Progenitor cell of endocrine pancreas (in vitro differentiated cells): Measurements from ENCODE around the gene DPP6. TPM values are rescaled to one million over a fixed set of nuclear protein-coding genes. Genes with fewer than 3 reads are reported as not detected.

Experiments
- DNase-seq: peaks from one replicate; pipeline ENCODE4 v3.0.0; 2021; ENCODE audit warnings: low spot score; ENCODE audit not compliant: unreplicated experiment
- H3K27ac Mint-ChIP-seq: 2 replicates; pipeline ENCODE4 v1.8.0; 2021; ENCODE audit warnings: mild to moderate bottlenecking, moderate library complexity, mixed read lengths
- H3K27me3 Mint-ChIP-seq: 2 replicates; pipeline ENCODE4 v1.8.0; 2021; ENCODE audit warnings: mixed read lengths
- H3K36me3 Mint-ChIP-seq: 2 replicates; pipeline ENCODE4 v1.8.0; 2022; ENCODE audit warnings: mixed read lengths; ENCODE audit not compliant: insufficient read depth
- H3K4me1 Mint-ChIP-seq: 2 replicates; pipeline ENCODE4 v1.8.0; 2021; ENCODE audit warnings: low read depth, mixed read lengths
- H3K4me3 Mint-ChIP-seq: 2 replicates; pipeline ENCODE4 v1.8.0; 2021; ENCODE audit warnings: low read depth, mild to moderate bottlenecking, moderate library complexity, mixed read lengths
- H3K9me3 Mint-ChIP-seq: 2 replicates; pipeline ENCODE4 v1.8.0; 2021; ENCODE audit warnings: low read depth, mixed read lengths
- total RNA-seq: library from RNA; stranded (reverse); gene quantifications from 2 replicates; pipeline ENCODE4 v1.2.1, GENCODE V29; 2021
- TF ChIP-seq, protein P1 (sequence below): fragments of 200-600 bp; sonication (generic); IDR thresholded peaks from one replicate; pipeline ENCODE4 v1.5.0; 2021; ENCODE audit warnings: antibody characterized with exemption, mild to moderate bottlenecking; ENCODE audit not compliant: unreplicated experiment

The DPP6 gene
- total RNA-seq, 1 donor from 2014 or later, result 13.4 TPM

DNA sequence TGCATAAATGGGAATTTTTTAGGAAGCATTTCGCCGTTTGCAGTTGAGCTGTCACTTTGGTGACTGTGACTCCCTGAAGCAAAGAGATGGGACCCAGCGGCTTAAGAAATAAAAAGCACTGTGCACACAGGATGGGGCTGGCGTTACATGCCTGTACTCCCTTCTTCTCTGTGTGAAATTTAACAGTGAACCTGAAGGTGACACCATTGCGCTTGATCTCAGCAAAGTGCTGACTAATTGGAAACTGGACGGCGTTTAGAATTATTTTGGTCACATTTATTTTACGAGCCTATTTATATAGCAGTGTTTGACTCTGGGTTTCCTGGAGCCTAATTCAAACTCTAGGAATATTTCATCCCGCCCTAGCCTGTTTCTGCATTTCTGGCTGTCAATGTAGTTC, 804.5 kb downstream of the DPP6 start:
- peaks cover 5% of the 10 kb centered on the region for H3K9me3 Mint-ChIP-seq
- H3K27ac Mint-ChIP-seq, result no peak overlapping the region
- H3K27me3 Mint-ChIP-seq, result no peaks in the 10 kb centered on the region
- peaks cover 3% of the 10 kb centered on the region for H3K36me3 Mint-ChIP-seq
- peaks cover 4% of the 10 kb centered on the region for H3K4me1 Mint-ChIP-seq
- TF ChIP-seq, protein P1, sequence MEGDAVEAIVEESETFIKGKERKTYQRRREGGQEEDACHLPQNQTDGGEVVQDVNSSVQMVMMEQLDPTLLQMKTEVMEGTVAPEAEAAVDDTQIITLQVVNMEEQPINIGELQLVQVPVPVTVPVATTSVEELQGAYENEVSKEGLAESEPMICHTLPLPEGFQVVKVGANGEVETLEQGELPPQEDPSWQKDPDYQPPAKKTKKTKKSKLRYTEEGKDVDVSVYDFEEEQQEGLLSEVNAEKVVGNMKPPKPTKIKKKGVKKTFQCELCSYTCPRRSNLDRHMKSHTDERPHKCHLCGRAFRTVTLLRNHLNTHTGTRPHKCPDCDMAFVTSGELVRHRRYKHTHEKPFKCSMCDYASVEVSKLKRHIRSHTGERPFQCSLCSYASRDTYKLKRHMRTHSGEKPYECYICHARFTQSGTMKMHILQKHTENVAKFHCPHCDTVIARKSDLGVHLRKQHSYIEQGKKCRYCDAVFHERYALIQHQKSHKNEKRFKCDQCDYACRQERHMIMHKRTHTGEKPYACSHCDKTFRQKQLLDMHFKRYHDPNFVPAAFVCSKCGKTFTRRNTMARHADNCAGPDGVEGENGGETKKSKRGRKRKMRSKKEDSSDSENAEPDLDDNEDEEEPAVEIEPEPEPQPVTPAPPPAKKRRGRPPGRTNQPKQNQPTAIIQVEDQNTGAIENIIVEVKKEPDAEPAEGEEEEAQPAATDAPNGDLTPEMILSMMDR, result no peak
- no peak for DNase-seq
- no peak overlapping the region for H3K4me3 Mint-ChIP-seq

DNA sequence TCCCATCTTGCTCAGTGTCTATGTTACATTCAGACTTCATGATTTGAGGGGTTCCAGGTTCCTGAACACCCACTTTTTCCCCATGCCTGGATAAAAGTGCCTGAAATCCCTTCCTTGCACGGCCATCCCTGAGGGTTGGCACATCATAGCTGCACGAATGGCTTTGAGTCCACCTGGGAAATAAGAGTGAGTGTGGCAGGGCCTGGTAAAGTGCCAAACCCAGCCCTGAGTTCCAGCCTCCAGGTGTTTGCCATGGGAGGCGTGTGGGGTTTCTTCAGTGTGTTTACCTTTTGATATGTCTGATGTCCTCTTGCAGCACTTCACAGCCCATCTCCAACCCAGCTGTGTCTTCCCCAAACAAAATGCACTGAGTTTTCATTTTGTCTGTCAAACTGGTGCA, 805.0 kb downstream of the DPP6 start:
- no peak overlapping the region for H3K4me3 Mint-ChIP-seq
- TF ChIP-seq, protein P1, result no peak
- H3K4me1 Mint-ChIP-seq, result peaks cover 4% of the 10 kb centered on the region
- H3K9me3 Mint-ChIP-seq, result peaks cover 5% of the 10 kb centered on the region
- peaks cover 3% of the 10 kb centered on the region for H3K36me3 Mint-ChIP-seq
- H3K27me3 Mint-ChIP-seq, result no peaks in the 10 kb centered on the region
- no peak overlapping the region for H3K27ac Mint-ChIP-seq
- no peak for DNase-seq

DNA sequence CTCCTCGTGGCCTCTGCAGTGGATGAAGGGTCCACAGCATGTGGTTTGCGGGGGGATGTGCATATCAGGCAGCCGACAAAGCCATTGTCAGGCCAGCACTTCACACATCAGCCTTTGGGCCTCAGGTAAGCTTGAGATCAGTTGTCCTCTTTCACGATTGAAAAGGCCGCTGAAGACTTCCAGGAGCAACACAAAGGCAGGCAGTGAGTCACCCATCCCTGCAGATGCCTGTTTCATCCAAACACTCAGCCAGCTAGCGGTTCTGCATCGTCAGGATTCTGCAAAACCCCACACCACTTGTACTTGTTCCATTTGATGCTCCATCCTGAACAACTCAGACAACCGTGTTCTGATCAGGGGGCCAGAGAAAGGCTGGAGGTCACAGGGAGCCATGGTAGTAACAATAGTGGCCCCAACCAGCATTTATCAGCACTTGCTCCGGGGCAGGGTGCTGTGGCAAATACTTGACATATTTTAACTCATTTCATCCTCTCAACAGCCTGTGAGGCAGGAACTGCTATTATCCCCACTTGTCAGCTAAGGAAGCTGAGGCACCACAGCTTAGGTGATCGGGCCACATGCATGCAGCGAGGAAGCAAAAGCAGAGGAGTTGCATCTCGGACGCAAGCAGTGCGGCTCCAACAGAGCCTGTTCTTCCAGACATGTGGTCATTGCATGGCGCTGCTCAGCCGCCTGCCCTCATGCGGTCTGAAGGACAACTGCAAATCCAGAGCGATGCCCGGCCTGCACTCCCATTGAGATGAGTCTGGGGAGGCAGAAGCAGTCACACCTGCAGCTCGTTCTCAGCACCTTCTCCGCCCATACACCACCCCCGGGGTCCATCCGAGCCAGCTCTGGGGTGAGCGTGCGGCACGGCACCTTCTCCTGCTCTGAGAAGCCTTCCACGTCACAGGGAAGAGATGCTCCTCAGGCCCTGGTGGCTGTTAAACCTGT, 805.8 kb downstream of the DPP6 start:
- Mint-ChIP-seq H3K9me3 (no peaks in the 10 kb centered on the region), H3K4me1 (peaks cover 4% of the 10 kb centered on the region), H3K4me3 (no peak overlapping the region), H3K27ac (no peak overlapping the region), H3K27me3 (no peaks in the 10 kb centered on the region), H3K36me3 (no peaks in the 10 kb centered on the region)
- DNase-seq, result no peak
- TF ChIP-seq, protein P1, result no peak

GRCh38 chr7:154858836-154859537, 806.8 kb downstream of the DPP6 start:
- H3K9me3 Mint-ChIP-seq, result no peaks in the 10 kb centered on the region
- DNase-seq, result no peak

More at GRCh38 chr7:154858836-154859537, 806.8 kb downstream of the DPP6 start:
- no peak overlapping the region for H3K27ac Mint-ChIP-seq
- H3K4me3 Mint-ChIP-seq, result no peak overlapping the region
- H3K4me1 Mint-ChIP-seq, result peaks cover 4% of the 10 kb centered on the region
- TF ChIP-seq, protein P1, result no peak
- H3K27me3 Mint-ChIP-seq, result no peaks in the 10 kb centered on the region
- no peaks in the 10 kb centered on the region for H3K36me3 Mint-ChIP-seq
